OCI-LY3 (cell line): ENCODE measurements around the gene MADCAM1.

Source experiments
- H2AFZ ChIP-seq: fragments of 200-600, 300-600 bp; shearing (Covaris generic); 2 replicates; pipeline ENCODE4 v1.6.0; 2014; ENCODE audit warnings: antibody characterized with exemption, low read depth, low read length
- H3K27ac ChIP-seq: fragments of 200-600, 300-600 bp; sonication (generic); 2 replicates; pipeline ENCODE4 v1.5.1; 2014; ENCODE audit warnings: mild to moderate bottlenecking, low read length, moderate library complexity, mixed read lengths
- H3K27me3 ChIP-seq: fragments of 200-600, 300-600 bp; sonication (generic); 2 replicates; pipeline ENCODE4 v1.6.1; 2014; ENCODE audit warnings: low read depth, low read length, mixed read lengths
- H3K36me3 ChIP-seq: fragments of 200-600, 300-600 bp; sonication (generic); replicated peaks from 2 replicates; pipeline ENCODE3; 2014; ENCODE audit warnings: low read depth, low read length, mixed read lengths
- H3K4me1 ChIP-seq: fragments of 300-600, 200-600 bp; sonication (generic); 2 replicates; pipeline ENCODE4 v1.6.1; 2014; ENCODE audit warnings: low read length, mixed read lengths
- H3K4me2 ChIP-seq: fragments of 200-600, 300-600 bp; sonication (generic); 2 replicates; pipeline ENCODE4 v1.6.1; 2014; ENCODE audit warnings: low read length, mixed read lengths
- H3K4me3 ChIP-seq: fragments of 300-600, 200-600 bp; sonication (generic); 2 replicates; pipeline ENCODE4 v1.5.1; 2014; ENCODE audit warnings: antibody characterized with exemption, mild to moderate bottlenecking, low read length, moderate library complexity
- H3K79me2 ChIP-seq: fragments of 300-600, 200-600 bp; shearing (Covaris generic); 2 replicates; pipeline ENCODE4 v1.6.1; 2014; ENCODE audit warnings: mild to moderate bottlenecking, low read length, mixed read lengths
- H3K9ac ChIP-seq: fragments of 300-600, 200-600 bp; shearing (Covaris generic); 2 replicates; pipeline ENCODE4 v1.6.0; 2014; ENCODE audit warnings: mild to moderate bottlenecking, low read length, moderate library complexity
- H3K9me3 ChIP-seq: fragments of 200-600, 300-600 bp; shearing (Covaris generic); 2 replicates; pipeline ENCODE4 v1.6.1; 2014; ENCODE audit warnings: low read length, mixed read lengths; ENCODE audit not compliant: insufficient read depth
- H4K20me1 ChIP-seq: fragments of 200-600, 300-600 bp; sonication (generic); 2 replicates; pipeline ENCODE4 v1.6.1; 2016; ENCODE audit warnings: low read length, mixed read lengths; ENCODE audit not compliant: insufficient read depth
- CTCF ChIP-seq: fragments of 200-600, 300-600 bp; sonication (generic); IDR thresholded peaks from 2 replicates; pipeline ENCODE4 v1.5.1; 2014; ENCODE audit warnings: antibody characterized with exemption, low read length, low read depth
- EZH2phosphoT487 ChIP-seq: fragments of 200-600 bp; shearing (Covaris generic); IDR thresholded peaks from 2 replicates; pipeline ENCODE4 v1.6.1; 2018; ENCODE audit warnings: antibody characterized with exemption, mixed run types, low read depth

Gene MADCAM1

GRCh38 chr19:469833-470232, 26.5 kb upstream of the MADCAM1 start:
- H3K4me3 ChIP-seq, result no peak overlapping the region
- TF ChIP-seq CTCF (no peak), EZH2phosphoT487 (no peak)
- H3K9ac ChIP-seq, result no peak overlapping the region
- no peaks in the 10 kb centered on the region for H3K36me3 ChIP-seq
- H3K27ac ChIP-seq, result no peak overlapping the region
- no peaks in the 10 kb centered on the region for H3K9me3 ChIP-seq
- no peaks in the 10 kb centered on the region for H3K27me3 ChIP-seq
- H3K79me2 ChIP-seq, result no peaks in the 10 kb centered on the region
- no peaks in the 10 kb centered on the region for H3K4me1 ChIP-seq
- no peaks in the 10 kb centered on the region for H4K20me1 ChIP-seq
- H2AFZ ChIP-seq, result no peak overlapping the region
- no peak overlapping the region for H3K4me2 ChIP-seq

- no peak for TF ChIP-seq EZH2phosphoT487
- TF ChIP-seq CTCF, result no peak
- no peak overlapping the region for H3K9ac ChIP-seq
These were observed 25.6 kb upstream of the MADCAM1 start for GRCh38 chr19:470701-471100.

GRCh38 chr19:472005-472858, 24.1 kb upstream of the MADCAM1 start:
- Histone ChIP-seq H3K4me3 (no peak overlapping the region), H3K79me2 (no peaks in the 10 kb centered on the region), H3K4me1 (no peaks in the 10 kb centered on the region), H3K27me3 (no peaks in the 10 kb centered on the region), H3K9ac (no peak overlapping the region), H3K27ac (no peak overlapping the region), H3K9me3 (no peaks in the 10 kb centered on the region), H2AFZ (no peak overlapping the region), H3K36me3 (no peaks in the 10 kb centered on the region), H3K4me2 (no peak overlapping the region), H4K20me1 (no peaks in the 10 kb centered on the region)
- TF ChIP-seq EZH2phosphoT487, result no peak
- no peak for TF ChIP-seq CTCF

More at GRCh38 chr19:470701-471100, 25.6 kb upstream of the MADCAM1 start:
- no peak overlapping the region for H2AFZ ChIP-seq
- H3K4me3 ChIP-seq, result no peak overlapping the region
- H3K4me1 ChIP-seq, result no peaks in the 10 kb centered on the region
- H3K27me3 ChIP-seq, result no peaks in the 10 kb centered on the region
- no peak overlapping the region for H3K27ac ChIP-seq
- no peaks in the 10 kb centered on the region for H3K79me2 ChIP-seq
- no peak overlapping the region for H3K4me2 ChIP-seq
- H4K20me1 ChIP-seq, result no peaks in the 10 kb centered on the region
- H3K9me3 ChIP-seq, result no peaks in the 10 kb centered on the region
- H3K36me3 ChIP-seq, result no peaks in the 10 kb centered on the region

- Histone ChIP-seq H3K4me3 (no peak overlapping the region), H3K36me3 (no peaks in the 10 kb centered on the region), H3K27ac (no peak overlapping the region), H3K27me3 (no peaks in the 10 kb centered on the region), H3K4me1 (no peaks in the 10 kb centered on the region), H2AFZ (no peak overlapping the region), H3K4me2 (no peak overlapping the region), H4K20me1 (no peaks in the 10 kb centered on the region), H3K9me3 (no peaks in the 10 kb centered on the region), H3K9ac (no peak overlapping the region), H3K79me2 (no peaks in the 10 kb centered on the region)
- no peak for TF ChIP-seq CTCF
- no peak for TF ChIP-seq EZH2phosphoT487
These were observed 21.9 kb upstream of the MADCAM1 start for GRCh38 chr19:474126-475078.
